CD4-positive, CD25-positive, alpha-beta regulatory T cell (primary cell): ENCODE data around the gene WDR86. TPM values are rescaled to one million over a fixed set of nuclear protein-coding genes. Genes with fewer than 3 reads are reported as not detected.
A peak's percentile ranks its signal among the peaks of the same experiment; 100 is the strongest.

Source experiments
- ATAC-seq, 2 donors: fragments of 150-1000 bp; cut with Tn5 transposase; one replicate each; pipeline ENCODE4 v1.10.0; 2021; ENCODE audit warnings: low read depth in 2 of 2, moderate number of reproducible peaks in 2 of 2, moderate library complexity in 1 of 2
- DNase-seq, 3 donors: peaks; one replicate each; pipeline versions ENCODE4 v3.0.0 to v3.0.0-alpha.2; 2012 to 2022; ENCODE audit warnings: mixed read lengths in 1 of 3
- H3K27ac ChIP-seq: one replicate; pipeline ENCODE4 v1.7.0; 2013; ENCODE audit warnings: mild to moderate bottlenecking, low read length; ENCODE audit not compliant: insufficient read depth, poor library complexity, severe bottlenecking
- H3K27me3 ChIP-seq: one replicate; pipeline ENCODE4 v1.7.0; 2013; ENCODE audit warnings: low read length; ENCODE audit not compliant: control insufficient read depth, insufficient read depth
- H3K36me3 ChIP-seq: one replicate; pipeline ENCODE4 v1.7.0; 2013; ENCODE audit warnings: mild to moderate bottlenecking, low read length, moderate library complexity; ENCODE audit not compliant: control insufficient read depth, insufficient read depth
- H3K4me1 ChIP-seq: 2 replicates; pipeline ENCODE4 v1.7.0; 2013; ENCODE audit warnings: mild to moderate bottlenecking, low read length; ENCODE audit not compliant: insufficient read depth, control insufficient read depth, poor library complexity, severe bottlenecking
- H3K4me3 ChIP-seq: one replicate; pipeline ENCODE4 v1.7.0; 2013; ENCODE audit warnings: low read depth, mild to moderate bottlenecking, low read length, moderate library complexity
- H3K9me3 ChIP-seq, 2 experiments: 1 replicate in 1 of 2; 2 replicates in 1 of 2; pipeline ENCODE4 v1.7.0; 2013; ENCODE audit warnings: low read length in 2 of 2, mild to moderate bottlenecking in 1 of 2, moderate library complexity in 1 of 2; ENCODE audit not compliant: control insufficient read depth in 2 of 2
- H3K27ac Mint-ChIP-seq, 3 donors: one replicate each; pipeline ENCODE4 v1.8.0; 2020 to 2022; ENCODE audit warnings: mild to moderate bottlenecking in 3 of 3, mixed read lengths in 3 of 3, moderate library complexity in 2 of 3
- H3K27me3 Mint-ChIP-seq: one replicate; pipeline ENCODE4 v1.8.0; 2022; ENCODE audit warnings: mild to moderate bottlenecking, mixed read lengths
- H3K36me3 Mint-ChIP-seq: one replicate; pipeline ENCODE4 v1.8.0; 2020; ENCODE audit warnings: mixed read lengths
- H3K4me1 Mint-ChIP-seq, 4 donors: one replicate each; pipeline ENCODE4 v1.8.0; 2020 to 2022; ENCODE audit warnings: mixed read lengths in 4 of 4, mild to moderate bottlenecking in 1 of 4
- H3K4me3 Mint-ChIP-seq, 4 donors: one replicate each; pipeline ENCODE4 v1.8.0; 2020 to 2022; ENCODE audit warnings: mild to moderate bottlenecking in 4 of 4, mixed read lengths in 4 of 4, moderate library complexity in 3 of 4
- H3K9me3 Mint-ChIP-seq, 7 donors: one replicate each; pipeline ENCODE4 v1.8.0; 2020 to 2022; ENCODE audit warnings: mixed read lengths in 7 of 7, mild to moderate bottlenecking in 3 of 7, moderate library complexity in 2 of 7
- polyA plus RNA-seq, 4 donors: library from polyadenylated mRNA; unstranded; fragments of 300-500 nt; fragmentation: Illumina TruSeq; gene quantifications; one replicate each; pipeline ENCODE4 v1.2.3, GENCODE V29; 2021
- total RNA-seq: library from RNA; stranded (reverse); gene quantifications from one replicate; pipeline ENCODE4 v1.2.3, GENCODE V29; 2022

WDR86 gene
- total and polyA plus RNA-seq, 5 donors from 2014 or later, result 0.15 to 4.8 (median 0.51) TPM; not detected in 1

DNA sequence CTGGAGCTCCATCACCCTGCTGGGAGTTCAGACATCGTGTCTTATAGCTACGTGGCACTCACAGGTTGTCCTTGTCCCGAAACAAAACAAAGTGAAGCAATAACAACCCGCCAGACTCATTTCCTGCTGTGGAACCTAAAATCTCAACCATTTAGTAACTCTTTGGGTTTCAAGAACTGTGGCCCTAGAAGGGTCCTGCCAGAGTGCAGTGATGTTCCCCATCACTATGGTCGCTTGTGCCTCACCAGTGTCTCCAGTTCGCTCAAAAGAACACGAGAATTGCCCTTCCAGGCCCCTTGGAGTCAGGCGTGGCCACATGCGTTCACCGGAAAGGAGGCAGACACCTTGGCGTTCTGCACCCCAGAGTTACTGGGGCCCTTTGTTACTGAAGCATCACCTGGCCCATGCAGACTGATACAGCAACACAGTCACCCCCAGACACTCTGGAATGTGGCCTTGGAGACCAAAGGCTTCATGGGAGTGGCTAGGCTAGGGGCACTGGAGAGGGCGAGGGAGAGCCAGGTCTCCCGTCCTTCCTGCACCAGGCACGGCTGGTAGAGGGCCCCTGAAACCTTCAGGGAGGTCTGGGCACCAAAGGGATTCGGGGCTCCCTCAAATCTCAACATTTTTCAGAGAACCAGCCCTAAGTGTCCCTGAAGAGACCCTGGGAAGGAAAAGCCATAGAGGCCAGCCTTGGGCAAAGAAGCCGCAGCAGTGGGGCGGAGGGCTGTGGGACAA, 29.2 kb upstream of the WDR86 start:
- Histone ChIP-seq H3K4me3 (no peak overlapping the region), H3K27me3 (no peaks in the 10 kb centered on the region), H3K27ac (no peak overlapping the region), H3K36me3 (no peaks in the 10 kb centered on the region), H3K4me1 (peaks cover 13% of the 10 kb centered on the region), H3K9me3 (no peaks in the 10 kb centered on the region)
- Mint-ChIP-seq H3K27me3 (peaks cover 24% of the 10 kb centered on the region), H3K27ac (no peak overlapping the region), H3K4me3 (peak overlapping the region in 3 of 4 donors; percentile 22 to 43 (median 28)), H3K36me3 (no peaks in the 10 kb centered on the region), H3K9me3 (no peaks in the 10 kb centered on the region), H3K4me1 (peaks cover 0 to 32% (median 5%) of the 10 kb centered on the region in 4 donors)
- no peak for ATAC-seq
- no peak for DNase-seq

DNA sequence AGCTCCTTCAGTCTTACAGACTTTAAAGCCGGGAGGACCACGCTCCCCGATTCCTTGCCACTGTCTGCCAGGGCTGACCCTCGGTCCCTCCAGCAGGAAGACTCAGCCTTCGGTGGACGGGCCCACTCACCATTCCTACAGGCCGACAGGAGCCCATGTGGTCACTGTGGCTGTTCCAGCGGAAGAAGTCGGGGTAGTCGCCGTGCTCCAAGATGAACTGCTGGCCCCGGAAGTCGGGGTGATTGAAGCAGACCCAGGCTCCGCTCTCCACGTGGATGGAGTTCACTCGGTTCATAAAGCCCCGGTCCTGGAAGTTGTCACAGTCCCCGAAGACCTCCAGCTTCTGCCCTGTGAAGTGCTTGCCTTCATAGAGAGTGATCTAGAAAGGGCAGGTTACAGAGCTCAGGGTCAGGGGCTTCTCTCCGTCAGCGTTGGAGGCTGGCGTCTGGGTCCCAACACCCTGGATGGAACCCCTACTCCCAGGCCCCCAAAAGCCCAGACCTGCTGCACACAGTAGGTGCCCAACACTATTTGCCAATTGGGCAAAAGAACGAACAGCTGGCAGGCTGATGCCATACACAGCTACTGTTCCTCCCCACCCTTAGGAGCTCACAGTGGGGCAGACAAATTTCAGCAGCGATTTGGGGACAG, 28.2 kb upstream of the WDR86 start:
- H3K27ac Mint-ChIP-seq, result no peak overlapping the region
- H3K4me1 ChIP-seq, result peaks cover 19% of the 10 kb centered on the region
- ATAC-seq, result no peak
- no peak overlapping the region for H3K4me3 Mint-ChIP-seq
- peaks cover 0 to 35% (median 7%) of the 10 kb centered on the region in 4 donors for H3K4me1 Mint-ChIP-seq
- H3K9me3 ChIP-seq, result no peaks in the 10 kb centered on the region
- no peak overlapping the region for H3K4me3 ChIP-seq
- no peaks in the 10 kb centered on the region for H3K27me3 ChIP-seq
- no peaks in the 10 kb centered on the region for H3K9me3 Mint-ChIP-seq
- H3K36me3 ChIP-seq, result no peaks in the 10 kb centered on the region
- no peaks in the 10 kb centered on the region for H3K36me3 Mint-ChIP-seq
- no peak overlapping the region for H3K27ac ChIP-seq
- peaks cover 24% of the 10 kb centered on the region for H3K27me3 Mint-ChIP-seq
- no peak for DNase-seq

DNA sequence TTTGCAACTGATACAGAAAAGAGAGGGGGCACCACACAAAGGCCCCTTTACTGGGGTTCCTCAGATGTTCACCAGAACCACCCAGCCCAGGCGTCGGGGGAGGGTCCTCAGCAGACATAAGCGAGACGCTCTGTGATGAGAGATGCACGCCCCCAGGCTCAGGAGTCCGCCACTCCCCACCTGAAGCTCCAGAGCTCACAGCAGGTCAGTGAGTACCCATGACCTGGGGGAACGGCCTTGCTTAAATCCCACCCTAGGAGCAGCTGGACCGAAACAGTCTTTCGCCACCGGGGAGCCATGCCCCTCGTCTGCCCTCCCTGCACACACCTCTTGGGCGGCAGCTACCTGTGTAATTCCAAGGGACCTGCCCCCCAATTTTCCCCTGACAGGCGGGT, 27.3 kb upstream of the WDR86 start:
- DNase-seq (no peak), ATAC-seq (no peak)
- no peak overlapping the region for H3K27ac ChIP-seq
- Mint-ChIP-seq H3K4me3 (no peak overlapping the region), H3K27ac (no peak overlapping the region), H3K9me3 (no peaks in the 10 kb centered on the region), H3K4me1 (peaks cover 0 to 37% (median 11%) of the 10 kb centered on the region in 4 donors), H3K27me3 (peaks cover 22% of the 10 kb centered on the region), H3K36me3 (no peaks in the 10 kb centered on the region)
- peaks cover 25% of the 10 kb centered on the region for H3K4me1 ChIP-seq
- no peaks in the 10 kb centered on the region for H3K27me3 ChIP-seq
- no peaks in the 10 kb centered on the region for H3K9me3 ChIP-seq
- no peaks in the 10 kb centered on the region for H3K36me3 ChIP-seq
- no peak overlapping the region for H3K4me3 ChIP-seq

DNA sequence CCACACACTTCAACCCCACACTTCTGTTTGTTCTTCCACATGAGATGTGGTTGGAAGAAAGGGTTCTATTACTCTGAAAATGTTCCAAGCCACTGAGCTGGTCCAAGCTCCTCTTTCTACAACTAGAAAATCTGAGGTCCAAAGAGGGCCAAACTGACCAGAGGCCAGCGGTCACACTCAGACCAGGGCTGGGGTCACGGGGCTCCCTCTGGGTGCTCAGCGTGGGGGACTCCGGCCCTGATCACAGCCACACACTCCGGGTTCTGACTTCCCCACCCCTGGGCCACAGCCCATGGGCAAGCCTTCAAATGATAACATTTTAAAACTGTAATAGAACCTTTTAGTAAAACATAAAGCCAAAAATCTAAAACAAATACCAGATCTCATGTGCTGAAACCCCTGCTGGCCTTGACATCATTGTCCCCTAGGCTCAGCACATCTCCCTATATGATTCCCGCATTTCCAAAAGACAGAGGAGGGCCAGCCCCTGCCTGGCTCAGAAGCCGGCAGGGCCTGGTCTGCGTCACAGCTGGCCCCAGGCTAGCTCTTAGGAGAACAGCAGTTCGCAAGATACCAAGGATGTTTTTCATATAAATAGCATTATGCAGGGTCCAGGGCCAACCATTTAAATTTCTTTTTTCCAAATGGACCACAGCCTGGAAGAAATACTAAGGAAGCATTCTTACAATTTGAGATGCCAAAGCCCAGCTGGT, 26.8 kb upstream of the WDR86 start:
- H3K9me3 ChIP-seq, result no peaks in the 10 kb centered on the region
- Mint-ChIP-seq H3K4me3 (no peak overlapping the region), H3K36me3 (no peaks in the 10 kb centered on the region), H3K27me3 (peaks cover 19% of the 10 kb centered on the region), H3K27ac (no peak overlapping the region), H3K4me1 (peaks cover 0 to 32% (median 11%) of the 10 kb centered on the region in 4 donors), H3K9me3 (no peaks in the 10 kb centered on the region)
- no peak for DNase-seq
- H3K27ac ChIP-seq, result no peak overlapping the region
- H3K27me3 ChIP-seq, result no peaks in the 10 kb centered on the region
- no peaks in the 10 kb centered on the region for H3K36me3 ChIP-seq
- H3K4me3 ChIP-seq, result no peak overlapping the region
- H3K4me1 ChIP-seq, result peaks cover 28% of the 10 kb centered on the region
- ATAC-seq, result no peak

DNA sequence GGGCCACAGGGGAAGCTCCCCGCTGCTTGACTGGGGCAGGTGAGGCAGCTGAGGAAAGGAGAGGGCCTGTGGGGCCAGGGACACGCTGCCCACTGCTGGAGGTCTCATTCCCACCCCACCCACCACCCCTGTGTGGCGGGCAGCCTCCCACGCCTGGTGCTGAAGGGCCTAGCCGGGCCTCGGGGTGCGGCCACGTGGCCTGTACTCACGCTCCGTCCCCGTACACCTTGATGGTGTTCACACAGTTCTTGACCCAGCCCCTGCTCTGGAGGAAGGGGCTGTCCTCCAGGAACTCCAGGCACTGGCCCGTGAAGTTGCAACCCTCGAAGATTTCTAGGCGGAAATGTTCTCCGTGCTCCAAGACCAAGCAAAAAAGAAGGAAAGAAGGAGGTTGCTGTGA, 26.1 kb upstream of the WDR86 start:
- Mint-ChIP-seq H3K27ac (no peak overlapping the region), H3K27me3 (peaks cover 16% of the 10 kb centered on the region), H3K9me3 (no peaks in the 10 kb centered on the region), H3K4me1 (peaks cover 0 to 32% (median 8%) of the 10 kb centered on the region in 4 donors), H3K36me3 (no peaks in the 10 kb centered on the region), H3K4me3 (no peak overlapping the region)
- Histone ChIP-seq H3K9me3 (no peaks in the 10 kb centered on the region), H3K27me3 (no peaks in the 10 kb centered on the region), H3K36me3 (no peaks in the 10 kb centered on the region), H3K4me1 (peaks cover 31% of the 10 kb centered on the region), H3K4me3 (no peak overlapping the region), H3K27ac (no peak overlapping the region)
- no peak for ATAC-seq
- no peak for DNase-seq

DNA sequence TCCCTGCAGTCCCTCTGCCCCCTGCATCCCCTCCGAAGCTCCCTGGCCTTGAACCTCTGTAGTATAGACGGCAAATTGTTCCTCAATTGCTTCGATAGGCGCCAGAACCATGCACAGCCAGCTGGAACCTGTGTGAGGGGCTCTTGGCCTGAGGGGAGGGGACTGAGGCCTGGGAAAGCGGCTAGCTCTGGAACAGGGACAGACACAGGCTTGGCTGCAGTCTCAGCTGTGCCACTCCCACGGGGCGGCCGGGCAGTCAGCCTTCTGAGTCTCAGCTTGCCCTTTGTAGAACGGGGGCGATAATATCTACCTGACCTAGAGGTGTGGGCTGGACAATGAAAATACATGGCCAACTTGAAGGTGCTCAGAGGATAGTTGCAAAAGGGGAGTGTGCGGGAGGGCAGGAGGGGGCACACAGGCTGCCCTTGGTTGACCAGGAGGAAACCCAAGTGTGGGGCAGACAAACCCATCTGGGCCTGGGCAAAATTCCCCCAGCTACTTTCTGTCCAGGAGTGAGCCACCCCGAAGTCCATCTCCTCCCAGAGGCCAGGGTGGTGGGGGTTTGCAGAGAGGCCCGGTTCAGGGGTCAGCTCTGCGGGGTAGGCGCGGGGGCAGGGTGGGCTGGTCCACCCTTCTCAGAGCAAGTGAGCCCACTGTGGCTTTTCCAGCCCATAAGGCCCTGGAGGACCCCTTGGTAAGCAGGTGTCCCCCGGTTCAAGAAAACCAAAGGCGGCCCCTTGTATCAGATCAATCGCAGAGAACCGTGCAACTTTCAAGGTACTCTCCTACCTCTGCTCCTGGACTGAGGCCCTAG, 25.5 kb upstream of the WDR86 start:
- Mint-ChIP-seq H3K36me3 (no peaks in the 10 kb centered on the region), H3K27ac (no peak overlapping the region), H3K27me3 (peaks cover 11% of the 10 kb centered on the region), H3K9me3 (no peaks in the 10 kb centered on the region), H3K4me1 (peaks cover 0 to 31% (median 12%) of the 10 kb centered on the region in 4 donors), H3K4me3 (no peak overlapping the region)
- no peak for ATAC-seq
- no peaks in the 10 kb centered on the region for H3K36me3 ChIP-seq
- no peaks in the 10 kb centered on the region for H3K27me3 ChIP-seq
- H3K27ac ChIP-seq, result no peak overlapping the region
- H3K4me3 ChIP-seq, result no peak overlapping the region
- DNase-seq, result no peak
- H3K9me3 ChIP-seq, result no peaks in the 10 kb centered on the region
- peaks cover 34% of the 10 kb centered on the region for H3K4me1 ChIP-seq

DNA sequence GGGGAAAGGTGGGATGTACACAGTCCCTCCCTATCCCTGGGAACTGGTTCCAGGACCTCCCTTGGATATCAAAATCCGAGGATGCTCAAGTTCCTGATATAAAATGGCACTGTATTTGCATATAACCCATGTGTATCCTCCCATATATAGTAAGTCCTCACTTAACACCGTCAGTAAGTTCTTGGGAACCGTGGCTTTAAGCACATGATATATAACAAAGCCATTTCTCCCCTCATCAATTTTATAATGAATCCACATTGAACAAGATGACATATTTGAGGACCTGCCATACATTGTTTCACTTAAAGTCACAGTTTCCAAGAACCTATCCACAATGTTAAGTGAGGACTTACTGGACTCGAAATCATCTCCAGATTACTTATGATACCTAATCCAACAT, 24.7 kb upstream of the WDR86 start:
- Histone ChIP-seq H3K4me1 (peaks cover 38% of the 10 kb centered on the region), H3K27ac (no peak overlapping the region), H3K9me3 (no peaks in the 10 kb centered on the region), H3K36me3 (no peaks in the 10 kb centered on the region), H3K4me3 (no peak overlapping the region), H3K27me3 (no peaks in the 10 kb centered on the region)
- ATAC-seq (no peak), DNase-seq (no peak)
- Mint-ChIP-seq H3K9me3 (no peaks in the 10 kb centered on the region), H3K27me3 (peaks cover 9% of the 10 kb centered on the region), H3K27ac (no peak overlapping the region), H3K4me1 (peaks cover 6 to 36% (median 18%) of the 10 kb centered on the region in 4 donors), H3K36me3 (no peaks in the 10 kb centered on the region), H3K4me3 (no peak overlapping the region)
